ENCODE data around the gene RNPEP.
"Not testable (repeated sequence)": the region's sequence is repeated elsewhere in the genome, so short reads cannot be mapped to it uniquely, and the experiment has no call there.

RNPEP gene

DNA sequence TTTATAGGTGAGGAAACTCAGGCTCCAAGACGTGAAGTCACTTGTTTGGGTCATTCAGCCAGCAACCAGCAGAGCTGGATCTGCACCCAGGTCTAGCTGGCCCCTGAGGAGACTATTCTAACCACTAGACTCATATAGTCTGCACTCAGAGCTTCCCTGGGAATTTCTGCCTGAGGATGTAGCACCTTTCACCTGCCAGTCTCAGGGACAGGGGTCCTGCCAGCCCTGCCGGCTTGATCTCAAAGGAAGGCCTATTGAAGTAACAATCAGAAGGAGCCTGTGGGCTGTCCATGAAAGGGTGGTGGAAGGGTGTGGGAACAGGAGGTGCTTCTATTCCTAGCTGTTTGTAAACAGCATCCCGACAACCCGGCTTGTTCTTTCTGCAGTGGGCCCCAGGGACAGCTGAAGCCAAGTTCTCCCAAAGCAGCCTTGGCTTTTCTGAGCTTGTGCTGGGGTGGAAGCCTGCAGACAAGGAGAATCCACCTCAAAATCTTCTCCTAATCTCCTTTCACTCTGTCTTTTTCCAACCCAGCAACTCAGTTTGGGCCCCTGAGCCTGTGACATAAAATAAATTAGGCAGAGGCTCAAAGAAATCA lies 43.9 kb upstream of the RNPEP start:
- H2BK12ac ChIP-seq (ENCODE audit: low read length in 2 of 2): peak overlapping the region; percentile 38 to 51
- H2BK120ac ChIP-seq (ENCODE audit: low read depth, low read length): peak overlapping the region; percentile 65
- peaks cover 14% of the 10 kb centered on the region for H3K4me1 ChIP-seq (ENCODE audit: control insufficient read depth, insufficient read depth, low read depth, low read length)
- no peak overlapping the region for H3K4me2 ChIP-seq (ENCODE audit: low read length, poor library complexity, severe bottlenecking)
- H3K4ac ChIP-seq (ENCODE audit: low read depth in 1 of 2, low read length in 2 of 2): peak overlapping the region; percentile 71 to 81
- H3K9ac ChIP-seq (ENCODE audit: low read length): peak overlapping the region; percentile 45
- WGBS: 28% methylated on average over 4 of the region's 4 CpGs
- H3K18ac ChIP-seq (ENCODE audit: low read depth in 1 of 2, low read length in 2 of 2): peak overlapping the region; percentile 50 to 95
- peak overlapping the region in 1 of 2 experiments; percentile 18 for H3K4me3 ChIP-seq (ENCODE audit: insufficient read depth in 1 of 2, low read depth in 1 of 2, low read length in 2 of 2)
- DNase-seq: peak; percentile 75
- H3K9me3 ChIP-seq (ENCODE audit: control insufficient read depth, low read length): no peaks in the 10 kb centered on the region
- H3K14ac ChIP-seq (ENCODE audit: low read length in 2 of 2): no peak overlapping the region
- H3K23ac ChIP-seq (ENCODE audit: low read length in 2 of 2): no peak overlapping the region
- peak overlapping the region; percentile 90 for H2BK15ac ChIP-seq (ENCODE audit: low read depth, poor library complexity, severe bottlenecking)
- no peak overlapping the region for H3K27ac ChIP-seq (ENCODE audit: low read length, poor library complexity, severe bottlenecking)
- H3K79me1 ChIP-seq (replicated peaks; ENCODE audit: low read length, poor library complexity, severe bottlenecking): no peaks in the 10 kb centered on the region
- H2AK5ac ChIP-seq (ENCODE audit: low read length, severe bottlenecking): peak overlapping the region; percentile 23
- no peaks in the 10 kb centered on the region for H3K36me3 ChIP-seq (ENCODE audit: control insufficient read depth in 1 of 2, insufficient read depth in 2 of 2, low read depth in 1 of 2, low read length in 2 of 2)
- no peaks in the 10 kb centered on the region for H3K27me3 ChIP-seq (ENCODE audit: control insufficient read depth in 1 of 2, insufficient read depth in 1 of 2, low read length in 2 of 2)
- H2BK5ac ChIP-seq (ENCODE audit: low read depth, low read length, poor library complexity, severe bottlenecking): no peak overlapping the region
- peak overlapping the region; percentile 78 for H4K8ac ChIP-seq (ENCODE audit: low read length)
- no peak overlapping the region for H2AFZ ChIP-seq (ENCODE audit: low read depth, low read length)
- peak overlapping the region; percentile 93 for H4K91ac ChIP-seq (ENCODE audit: low read length)

- H4K91ac ChIP-seq (ENCODE audit: low read length): no peak overlapping the region
Measured at GRCh38 chr1:201939148-201939547, 43.3 kb upstream of the RNPEP start.

DNA sequence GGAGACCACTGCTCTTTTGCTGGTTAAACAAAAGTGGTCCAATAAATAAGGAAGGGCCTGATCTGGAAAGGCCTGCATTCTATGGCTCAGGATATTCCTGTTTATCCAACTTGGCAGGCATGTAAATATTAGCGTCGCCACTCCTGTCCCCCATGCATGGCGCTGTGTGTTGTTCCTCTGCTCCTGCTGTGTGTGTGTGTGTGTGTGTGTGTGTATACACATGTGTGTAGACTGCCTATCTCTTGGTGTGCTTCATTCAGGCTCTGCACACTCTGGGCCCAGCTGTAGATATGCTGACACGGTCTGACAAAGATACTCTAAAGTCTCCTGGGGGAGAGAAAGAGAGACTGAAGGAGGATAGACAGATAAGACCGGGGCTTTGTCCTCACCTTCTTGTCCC lies 42.9 kb upstream of the RNPEP start:
- Histone ChIP-seq H2AFZ (ENCODE audit: low read depth, low read length) (no peak overlapping the region), H3K27ac (ENCODE audit: low read length, poor library complexity, severe bottlenecking) (no peak overlapping the region), H2BK15ac (ENCODE audit: low read depth, poor library complexity, severe bottlenecking) (no peak overlapping the region), H2BK120ac (ENCODE audit: low read depth, low read length) (peak overlapping the region; percentile 77), H3K9me3 (ENCODE audit: control insufficient read depth, low read length) (no peaks in the 10 kb centered on the region), H3K4me2 (ENCODE audit: low read length, poor library complexity, severe bottlenecking) (no peak overlapping the region), H3K18ac (ENCODE audit: low read depth in 1 of 2, low read length in 2 of 2) (peak overlapping the region; percentile 67 to 77), H3K4me3 (ENCODE audit: insufficient read depth in 1 of 2, low read depth in 1 of 2, low read length in 2 of 2) (no peak overlapping the region), H4K8ac (ENCODE audit: low read length) (peak overlapping the region; percentile 84), H3K23ac (ENCODE audit: low read length in 2 of 2) (peak overlapping the region in 1 of 2 experiments; percentile 14), H2BK12ac (ENCODE audit: low read length in 2 of 2) (peak overlapping the region; percentile 71 to 79), H3K4ac (ENCODE audit: low read depth in 1 of 2, low read length in 2 of 2) (peak overlapping the region; percentile 35 to 63), H3K36me3 (ENCODE audit: control insufficient read depth in 1 of 2, insufficient read depth in 2 of 2, low read depth in 1 of 2, low read length in 2 of 2) (no peaks in the 10 kb centered on the region), H3K4me1 (ENCODE audit: control insufficient read depth, insufficient read depth, low read depth, low read length) (peaks cover 9% of the 10 kb centered on the region), H3K79me1 (replicated peaks; ENCODE audit: low read length, poor library complexity, severe bottlenecking) (no peaks in the 10 kb centered on the region), H3K14ac (ENCODE audit: low read length in 2 of 2) (peak overlapping the region in 1 of 2 experiments; percentile 26), H4K91ac (ENCODE audit: low read length) (peak overlapping the region; percentile 93), H3K27me3 (ENCODE audit: control insufficient read depth in 1 of 2, insufficient read depth in 1 of 2, low read length in 2 of 2) (no peaks in the 10 kb centered on the region), H3K9ac (ENCODE audit: low read length) (no peak overlapping the region), H2AK5ac (ENCODE audit: low read length, severe bottlenecking) (peak overlapping the region; percentile 70), H2BK5ac (ENCODE audit: low read depth, low read length, poor library complexity, severe bottlenecking) (no peak overlapping the region)
- 73% methylated on average over 4 of the region's 5 CpGs for WGBS
- no peak for DNase-seq

More at GRCh38 chr1:201939148-201939547, 43.3 kb upstream of the RNPEP start:
- Histone ChIP-seq H2BK15ac (ENCODE audit: low read depth, poor library complexity, severe bottlenecking) (no peak overlapping the region), H2AK5ac (ENCODE audit: low read length, severe bottlenecking) (no peak overlapping the region), H3K27ac (ENCODE audit: low read length, poor library complexity, severe bottlenecking) (no peak overlapping the region), H2BK5ac (ENCODE audit: low read depth, low read length, poor library complexity, severe bottlenecking) (no peak overlapping the region), H3K27me3 (ENCODE audit: control insufficient read depth in 1 of 2, insufficient read depth in 1 of 2, low read length in 2 of 2) (no peaks in the 10 kb centered on the region), H3K18ac (ENCODE audit: low read depth in 1 of 2, low read length in 2 of 2) (peak overlapping the region in 1 of 2 experiments; percentile 77), H2BK120ac (ENCODE audit: low read depth, low read length) (no peak overlapping the region), H2AFZ (ENCODE audit: low read depth, low read length) (no peak overlapping the region), H3K9ac (ENCODE audit: low read length) (no peak overlapping the region), H3K4me2 (ENCODE audit: low read length, poor library complexity, severe bottlenecking) (no peak overlapping the region), H2BK12ac (ENCODE audit: low read length in 2 of 2) (no peak overlapping the region), H3K79me1 (replicated peaks; ENCODE audit: low read length, poor library complexity, severe bottlenecking) (no peaks in the 10 kb centered on the region), H4K8ac (ENCODE audit: low read length) (peak overlapping the region; percentile 84), H3K9me3 (ENCODE audit: control insufficient read depth, low read length) (no peaks in the 10 kb centered on the region), H3K4me1 (ENCODE audit: control insufficient read depth, insufficient read depth, low read depth, low read length) (peaks cover 11% of the 10 kb centered on the region), H3K14ac (ENCODE audit: low read length in 2 of 2) (no peak overlapping the region), H3K4me3 (ENCODE audit: insufficient read depth in 1 of 2, low read depth in 1 of 2, low read length in 2 of 2) (no peak overlapping the region), H3K23ac (ENCODE audit: low read length in 2 of 2) (no peak overlapping the region), H3K36me3 (ENCODE audit: control insufficient read depth in 1 of 2, insufficient read depth in 2 of 2, low read depth in 1 of 2, low read length in 2 of 2) (no peaks in the 10 kb centered on the region), H3K4ac (ENCODE audit: low read depth in 1 of 2, low read length in 2 of 2) (peak overlapping the region in 1 of 2 experiments; percentile 5)
- DNase-seq: no peak
- WGBS: 83% methylated on average over 2 of the region's 4 CpGs

DNA sequence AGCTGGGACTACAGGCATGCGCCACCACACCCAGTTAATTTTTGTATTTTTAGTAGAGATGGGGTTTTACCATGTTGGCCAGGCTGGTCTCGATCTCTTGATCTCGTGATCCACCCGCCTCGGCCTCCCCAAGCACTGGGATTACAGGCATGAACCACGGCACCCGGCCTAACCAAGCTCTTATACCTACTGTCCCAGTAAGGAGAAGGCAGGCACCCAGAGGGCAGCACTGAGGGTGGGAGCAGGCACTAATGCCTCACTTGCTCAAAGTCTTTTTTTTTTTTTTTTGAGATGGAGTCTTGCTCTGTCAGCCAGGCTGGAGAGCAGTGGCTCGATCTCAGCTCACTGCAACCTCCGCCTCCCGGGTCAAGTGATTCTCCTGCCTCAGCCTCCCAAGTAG lies 42.1 kb upstream of the RNPEP start:
- not testable (repeated sequence) for H3K27ac ChIP-seq (ENCODE audit: low read length, poor library complexity, severe bottlenecking); H2BK5ac ChIP-seq (ENCODE audit: low read depth, low read length, poor library complexity, severe bottlenecking); H2BK15ac ChIP-seq (ENCODE audit: low read depth, poor library complexity, severe bottlenecking); H2AFZ ChIP-seq (ENCODE audit: low read depth, low read length); H3K4me3 ChIP-seq (ENCODE audit: insufficient read depth in 1 of 2, low read depth in 1 of 2, low read length in 2 of 2); H4K91ac ChIP-seq (ENCODE audit: low read length); DNase-seq; H2BK120ac ChIP-seq (ENCODE audit: low read depth, low read length); H3K9me3 ChIP-seq (ENCODE audit: control insufficient read depth, low read length); H3K27me3 ChIP-seq (ENCODE audit: control insufficient read depth in 1 of 2, insufficient read depth in 1 of 2, low read length in 2 of 2); H3K23ac ChIP-seq (ENCODE audit: low read length in 2 of 2); H3K36me3 ChIP-seq (ENCODE audit: control insufficient read depth in 1 of 2, insufficient read depth in 2 of 2, low read depth in 1 of 2, low read length in 2 of 2); H3K14ac ChIP-seq (ENCODE audit: low read length in 2 of 2); H3K18ac ChIP-seq (ENCODE audit: low read depth in 1 of 2, low read length in 2 of 2); H4K8ac ChIP-seq (ENCODE audit: low read length); H2AK5ac ChIP-seq (ENCODE audit: low read length, severe bottlenecking); H3K79me1 ChIP-seq (replicated peaks; ENCODE audit: low read length, poor library complexity, severe bottlenecking); H3K9ac ChIP-seq (ENCODE audit: low read length); H3K4me2 ChIP-seq (ENCODE audit: low read length, poor library complexity, severe bottlenecking); H3K4me1 ChIP-seq (ENCODE audit: control insufficient read depth, insufficient read depth, low read depth, low read length); H3K4ac ChIP-seq (ENCODE audit: low read depth in 1 of 2, low read length in 2 of 2)
- peak overlapping the region in 1 of 2 experiments; percentile 79 for H2BK12ac ChIP-seq (ENCODE audit: low read length in 2 of 2)
- 95% methylated on average over 10 of the region's 10 CpGs for WGBS

Data from mesenchymal stem cell (in vitro differentiated cells and primary cell).